Endothelial cell of umbilical vein (primary cell): Measurements from ENCODE around the gene GSPT1. TPM values are rescaled to one million over a fixed set of nuclear protein-coding genes. Genes with fewer than 3 reads are reported as not detected.
"Not testable (repeated sequence)": the region's sequence is repeated elsewhere in the genome, so short reads cannot be mapped to it uniquely, and the experiment has no call there.

Experiments
- BruUV-seq: library from RNA; stranded (reverse); fragments of 400-500 nt; replicated peaks from 2 replicates; lab custom pipeline; 2021; lab: Mats Ljungman, UMichigan
- CTCF ChIA-PET: fragments of 300-600, 350-600 bp; sonication (Branson Sonifier 250); formaldehyde crosslinking; loops from one replicate; lab custom pipeline; 2021; ENCODE audit warnings: antibody characterized with exemption, inconsistent platforms; lab: Charles Lee
- POLR2A ChIA-PET: fragments of 300-600, 350-600 bp; sonication (Branson Sonifier 250); formaldehyde crosslinking; loops from one replicate; lab custom pipeline; 2021; ENCODE audit warnings: antibody characterized with exemption, inconsistent platforms; lab: Charles Lee
- DNase-seq: peaks from one replicate; pipeline ENCODE4 v3.0.0-alpha.2; 2011; ENCODE audit warnings: low read depth, low spot score
- FAIRE-seq: peaks from 2 replicates; lab custom pipeline; 2011; peaks lifted over from hg19 to GRCh38; lab: Jason Lieb, UNC
- H2AFZ ChIP-seq: 2 replicates; pipeline ENCODE4 v1.6.0; 2012; ENCODE audit warnings: low read depth, low read length, control low read depth, inconsistent platforms
- H3K27ac ChIP-seq: 2 replicates; pipeline ENCODE4 v1.5.1; 2011; ENCODE audit warnings: low read depth, mild to moderate bottlenecking, control low read depth, low read length, moderate library complexity; ENCODE audit not compliant: insufficient read depth
- H3K27me3 ChIP-seq, 2 experiments: 2 replicates each; pipeline versions ENCODE4 v1.6.0 to v1.6.1; 2011; ENCODE audit warnings: low read length in 2 of 2, mixed read lengths in 1 of 2; ENCODE audit not compliant: control insufficient read depth in 2 of 2, insufficient read depth in 2 of 2
- H3K36me3 ChIP-seq, 2 experiments: 2 replicates in 1 of 2; 3 replicates in 1 of 2; pipeline ENCODE4 v1.5.1; 2011; ENCODE audit warnings: low read length in 2 of 2, mild to moderate bottlenecking in 1 of 2, moderate library complexity in 1 of 2; ENCODE audit not compliant: control insufficient read depth in 2 of 2, insufficient read depth in 2 of 2; ENCODE audit errors: extremely low read depth in 1 of 2
- H3K4me1 ChIP-seq: 3 replicates; pipeline ENCODE4 v1.5.1; 2011; ENCODE audit warnings: mild to moderate bottlenecking, low read length; ENCODE audit not compliant: control insufficient read depth, insufficient read depth; ENCODE audit errors: extremely low read depth
- H3K4me2 ChIP-seq: 2 replicates; pipeline ENCODE4 v1.6.1; 2011; ENCODE audit warnings: low read length, control low read depth, mixed read lengths; ENCODE audit not compliant: insufficient read depth
- H3K4me3 ChIP-seq, 3 experiments: fragments of 200-600 bp in 1 of 3; sonication (generic), shearing (Covaris generic) in 1 of 3; replicated peaks in 1 of 3; 2 replicates each; pipeline ENCODE4 v1.5.1; 2011 to 2016; ENCODE audit warnings: control low read depth in 3 of 3, low read length in 3 of 3, mild to moderate bottlenecking in 2 of 3, inconsistent platforms in 1 of 3, low read depth in 1 of 3, moderate library complexity in 1 of 3; ENCODE audit not compliant: insufficient read depth in 1 of 3
- H3K79me2 ChIP-seq: 2 replicates; pipeline ENCODE4 v1.6.0; 2012; ENCODE audit warnings: low read length, inconsistent platforms; ENCODE audit not compliant: control insufficient read depth, insufficient read depth
- H3K9ac ChIP-seq: replicated peaks from 2 replicates; pipeline ENCODE3; 2011; ENCODE audit warnings: low read length, control low read depth; ENCODE audit not compliant: insufficient read depth; ENCODE audit errors: extremely low read depth
- H3K9me1 ChIP-seq: replicated peaks from 3 replicates; pipeline ENCODE4 v1.6.0; 2011; ENCODE audit warnings: mild to moderate bottlenecking, low read length; ENCODE audit not compliant: control insufficient read depth, insufficient read depth; ENCODE audit errors: extremely low read depth
- H3K9me3 ChIP-seq: replicated peaks from 2 replicates; pipeline ENCODE4 v1.5.1; 2012; ENCODE audit warnings: low read length, inconsistent platforms; ENCODE audit not compliant: control insufficient read depth, insufficient read depth
- H4K20me1 ChIP-seq: replicated peaks from 2 replicates; pipeline ENCODE3; 2011; ENCODE audit warnings: mild to moderate bottlenecking, low read length; ENCODE audit not compliant: control insufficient read depth, insufficient read depth; ENCODE audit errors: extremely low read depth
- CTCF ChIP-seq, 2 donors: IDR thresholded peaks; 1 replicate in 1 of 2; 2 replicates in 1 of 2; pipeline ENCODE4 v1.5.1; 2011; ENCODE audit warnings: low read length in 2 of 2, mild to moderate bottlenecking in 2 of 2, moderate library complexity in 2 of 2, control low read depth in 1 of 2, inconsistent platforms in 1 of 2, low read depth in 1 of 2; ENCODE audit not compliant: insufficient read depth in 1 of 2; ENCODE audit errors: extremely low read depth in 1 of 2
- EZH2 ChIP-seq: IDR thresholded peaks from 2 replicates; pipeline ENCODE4 v1.6.1; 2012; ENCODE audit warnings: borderline replicate concordance, low read depth, mild to moderate bottlenecking, moderate library complexity, low read length, inconsistent platforms; ENCODE audit not compliant: severe bottlenecking
- FOS ChIP-seq: IDR thresholded peaks from 2 replicates; pipeline ENCODE4 v1.6.1; 2011; ENCODE audit warnings: mild to moderate bottlenecking, low read length, moderate library complexity, borderline replicate concordance; ENCODE audit not compliant: insufficient read depth
- GATA2 ChIP-seq: IDR thresholded peaks from 2 replicates; pipeline ENCODE4 v1.7.0; 2011; ENCODE audit warnings: low read depth, mild to moderate bottlenecking, moderate library complexity, mixed read lengths, low read length; ENCODE audit not compliant: insufficient read length, insufficient read depth
- JUN ChIP-seq: IDR thresholded peaks from 2 replicates; pipeline ENCODE4 v1.6.1; 2011; ENCODE audit warnings: borderline replicate concordance, low read depth; ENCODE audit not compliant: insufficient read length, insufficient read depth
- MAX ChIP-seq: IDR thresholded peaks from 2 replicates; pipeline ENCODE4 v1.6.1; 2011; ENCODE audit not compliant: insufficient read depth, insufficient read length
- MYC ChIP-seq: IDR thresholded peaks from one replicate; pipeline ENCODE4 v1.6.1; 2011; ENCODE audit warnings: mild to moderate bottlenecking, low read depth, low read length
- POLR2A ChIP-seq: IDR thresholded peaks from 2 replicates; pipeline ENCODE4 v1.6.1; 2012; ENCODE audit warnings: low read depth, mild to moderate bottlenecking, control low read depth, low read length
- POLR2AphosphoS5 ChIP-seq: IDR thresholded peaks from 2 replicates; pipeline ENCODE4 v1.6.1; 2012; ENCODE audit warnings: low read depth, mild to moderate bottlenecking, control low read depth, low read length, moderate library complexity; ENCODE audit not compliant: insufficient read depth
- dilution Hi-C: fragments of 300-500 bp; cut with MboI; formaldehyde crosslinking; loops from one replicate; pipeline ENCODE4 v1.15.0; 2019; ENCODE audit warnings: low sequenced_read_pairs; ENCODE audit not compliant: extremely low pct_ligation_motif_present
- intact Hi-C: fragments of 100-400 bp; cut with micrococcal nuclease; formaldehyde crosslinking; loops from one replicate; pipeline ENCODE4 v1.10.0; 2022
- polyA plus RNA-seq, 4 experiments: library from polyadenylated mRNA; depleted of rRNA in 3 of 4; stranded (reverse) in 3 of 4; unstranded in 1 of 4; fragments of >200 nt; gene quantifications; 2 replicates each; pipeline versions ENCODE4 v1.2.1 to v1.2.3, GENCODE V29; 2011 to 2012; ENCODE audit warnings: missing spikeins in 1 of 4
- total RNA-seq: library from RNA; stranded (reverse); gene quantifications from 2 replicates; pipeline ENCODE4 v1.2.3, GENCODE V29; 2021

GSPT1 gene
- total and polyA plus RNA-seq, 2 donors (not counting 3 experiments of a cell fraction or from before 2014, with no cell fraction given): 40.3 to 152 TPM

GRCh38 chr16:11828696-11829095 is 87.1 kb downstream of the GSPT1 start:
- Histone ChIP-seq H3K27me3 (no peaks in the 10 kb centered on the region), H3K27ac (no peak overlapping the region), H2AFZ (no peak overlapping the region), H3K79me2 (no peaks in the 10 kb centered on the region), H3K36me3 (no peaks in the 10 kb centered on the region), H3K4me1 (no peaks in the 10 kb centered on the region), H3K9ac (no peak overlapping the region), H3K9me1 (no peaks in the 10 kb centered on the region), H4K20me1 (no peaks in the 10 kb centered on the region), H3K4me3 (no peak overlapping the region), H3K4me2 (no peak overlapping the region), H3K9me3 (no peaks in the 10 kb centered on the region)
- no TSS peak for BruUV-seq
- CTCF ChIA-PET: no interaction called here
- dilution Hi-C loops (no loop called here), intact Hi-C loops (no loop called here)
- TF ChIP-seq JUN: no peak
- no peak for TF ChIP-seq POLR2A
- no peak for TF ChIP-seq EZH2
- TF ChIP-seq FOS: no peak
- no peak for TF ChIP-seq MAX
- TF ChIP-seq CTCF (IDR thresholded peaks at IDR 0.05; ENCODE audit: extremely low read depth in 1 of 2, insufficient read depth in 1 of 2, low read depth in 1 of 2, low read length in 2 of 2): no peak
- TF ChIP-seq MYC: no peak
- TF ChIP-seq POLR2AphosphoS5: no peak
- TF ChIP-seq GATA2: no peak
- DNase-seq: no peak
- POLR2A ChIA-PET: no interaction called here
- FAIRE-seq: no peak

- H3K4me1 ChIP-seq, H3K36me3 ChIP-seq, H3K4me3 ChIP-seq, H3K27ac ChIP-seq, H4K20me1 ChIP-seq, DNase-seq, H3K27me3 ChIP-seq, H3K4me2 ChIP-seq, intact Hi-C loops, H3K9me1 ChIP-seq, FAIRE-seq, BruUV-seq, H3K79me2 ChIP-seq, H3K9ac ChIP-seq, POLR2A ChIA-PET, H3K9me3 ChIP-seq, H2AFZ ChIP-seq, dilution Hi-C loops: not testable (repeated sequence)
- CTCF ChIA-PET: interaction anchor here (0.9 kb wide), 1 partner anchor 242 kb away, joined by 3 read pairs; no protein-coding TSS in a partner anchor
Observed at GRCh38 chr16:11825520-11826165, 90.1 kb downstream of the GSPT1 start.
